Measurements from ENCODE around the gene SEMA5A. TPM values are rescaled to one million over a fixed set of nuclear protein-coding genes. Genes with fewer than 3 reads are reported as not detected.
"Not testable (repeated sequence)": the region's sequence is repeated elsewhere in the genome, so short reads cannot be mapped to it uniquely, and the experiment has no call there.

The SEMA5A gene
- total RNA-seq, 1 donor from 2014 or later, result 13.8 TPM

DNA sequence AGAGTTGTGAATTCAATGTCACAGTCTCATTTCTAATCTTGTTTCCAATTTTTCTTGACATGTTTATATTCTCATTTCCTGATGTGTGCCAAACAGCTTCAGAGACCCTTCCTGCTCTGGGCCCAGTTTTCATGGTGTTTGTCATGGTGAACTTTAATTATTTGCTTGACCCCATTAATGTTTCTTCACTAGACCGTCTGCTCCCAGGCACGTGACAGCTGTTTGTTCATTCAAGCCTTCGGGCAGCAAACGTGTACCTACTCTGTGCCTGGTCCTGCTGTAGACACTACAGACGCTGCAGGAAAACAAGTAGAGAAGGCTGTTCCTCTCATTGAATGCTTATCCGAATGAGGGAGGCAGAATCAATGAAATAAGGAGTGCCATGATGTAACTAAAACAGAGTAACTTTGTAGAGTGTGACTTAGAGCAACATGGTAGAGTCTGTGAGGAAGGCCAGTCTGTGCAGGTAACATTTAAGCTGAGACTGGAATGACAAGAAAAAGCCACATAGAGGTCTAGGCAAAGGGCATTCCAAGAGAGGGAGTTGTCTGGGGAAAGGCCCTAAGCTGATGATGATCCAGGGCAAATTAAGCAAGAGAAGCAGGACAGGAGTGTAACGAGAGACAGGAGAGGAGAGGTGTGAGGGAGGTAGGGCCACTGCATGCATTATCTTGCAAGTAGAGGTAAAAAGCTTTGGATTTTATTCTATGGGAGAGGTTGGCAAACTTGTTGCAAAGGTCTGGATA, 191.4 kb downstream of the SEMA5A start:
- Histone ChIP-seq H3K4me1 (ENCODE audit: insufficient read depth, low read length) (peaks cover 18% of the 10 kb centered on the region), H4K20me1 (ENCODE audit: insufficient read depth, low read length) (no peaks in the 10 kb centered on the region), H3K9ac (ENCODE audit: low read length) (no peak overlapping the region), H2AFZ (ENCODE audit: low read depth, low read length) (no peak overlapping the region), H3K36me3 (ENCODE audit: insufficient read depth, low read length) (no peaks in the 10 kb centered on the region), H3K27me3 (ENCODE audit: insufficient read depth, low read length) (no peaks in the 10 kb centered on the region), H3K4me2 (ENCODE audit: low read length) (no peak overlapping the region), H3K27ac (ENCODE audit: low read depth, low read length) (no peak overlapping the region), H3K79me2 (ENCODE audit: insufficient read depth, low read length) (no peaks in the 10 kb centered on the region), H3K4me3 (ENCODE audit: insufficient read depth, low read depth, low read length) (no peak overlapping the region), H3K9me3 (ENCODE audit: insufficient read depth, low read depth, low read length) (no peaks in the 10 kb centered on the region)
- H3K36me3 Mint-ChIP-seq (ENCODE audit: low read depth, unreplicated experiment), result no peaks in the 10 kb centered on the region
- H3K4me1 Mint-ChIP-seq (ENCODE audit: low read depth, unreplicated experiment), result peaks cover 54% of the 10 kb centered on the region
- no peak for TF ChIP-seq EZH2 (IDR thresholded peaks at IDR 0.05; ENCODE audit: insufficient read depth, low read length)
- TF ChIP-seq, protein P1, sequence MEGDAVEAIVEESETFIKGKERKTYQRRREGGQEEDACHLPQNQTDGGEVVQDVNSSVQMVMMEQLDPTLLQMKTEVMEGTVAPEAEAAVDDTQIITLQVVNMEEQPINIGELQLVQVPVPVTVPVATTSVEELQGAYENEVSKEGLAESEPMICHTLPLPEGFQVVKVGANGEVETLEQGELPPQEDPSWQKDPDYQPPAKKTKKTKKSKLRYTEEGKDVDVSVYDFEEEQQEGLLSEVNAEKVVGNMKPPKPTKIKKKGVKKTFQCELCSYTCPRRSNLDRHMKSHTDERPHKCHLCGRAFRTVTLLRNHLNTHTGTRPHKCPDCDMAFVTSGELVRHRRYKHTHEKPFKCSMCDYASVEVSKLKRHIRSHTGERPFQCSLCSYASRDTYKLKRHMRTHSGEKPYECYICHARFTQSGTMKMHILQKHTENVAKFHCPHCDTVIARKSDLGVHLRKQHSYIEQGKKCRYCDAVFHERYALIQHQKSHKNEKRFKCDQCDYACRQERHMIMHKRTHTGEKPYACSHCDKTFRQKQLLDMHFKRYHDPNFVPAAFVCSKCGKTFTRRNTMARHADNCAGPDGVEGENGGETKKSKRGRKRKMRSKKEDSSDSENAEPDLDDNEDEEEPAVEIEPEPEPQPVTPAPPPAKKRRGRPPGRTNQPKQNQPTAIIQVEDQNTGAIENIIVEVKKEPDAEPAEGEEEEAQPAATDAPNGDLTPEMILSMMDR (IDR thresholded peaks at IDR 0.05; ENCODE audit: insufficient read depth, low read depth, low read length), result no peak
- FAIRE-seq, result no peak
- no peak for DNase-seq (ENCODE audit: low read depth)
- no peak overlapping the region for H3K4me3 Mint-ChIP-seq (ENCODE audit: unreplicated experiment)
- no peak overlapping the region for H3K27ac Mint-ChIP-seq (ENCODE audit: unreplicated experiment)
- no peaks in the 10 kb centered on the region for H3K9me3 Mint-ChIP-seq (ENCODE audit: unreplicated experiment)
- peaks cover 3% of the 10 kb centered on the region for H3K27me3 Mint-ChIP-seq (ENCODE audit: low read depth, unreplicated experiment)

- H3K4me3 ChIP-seq (ENCODE audit: insufficient read depth, low read depth, low read length); DNase-seq (ENCODE audit: low read depth); H3K9me3 ChIP-seq (ENCODE audit: insufficient read depth, low read depth, low read length); H3K79me2 ChIP-seq (ENCODE audit: insufficient read depth, low read length); H3K4me3 Mint-ChIP-seq (ENCODE audit: unreplicated experiment); H3K27me3 ChIP-seq (ENCODE audit: insufficient read depth, low read length); H3K9me3 Mint-ChIP-seq (ENCODE audit: unreplicated experiment); H3K27ac ChIP-seq (ENCODE audit: low read depth, low read length); H3K27ac Mint-ChIP-seq (ENCODE audit: unreplicated experiment); H3K9ac ChIP-seq (ENCODE audit: low read length); H3K36me3 Mint-ChIP-seq (ENCODE audit: low read depth, unreplicated experiment); FAIRE-seq; H3K4me2 ChIP-seq (ENCODE audit: low read length); H4K20me1 ChIP-seq (ENCODE audit: insufficient read depth, low read length); H3K36me3 ChIP-seq (ENCODE audit: insufficient read depth, low read length); H3K27me3 Mint-ChIP-seq (ENCODE audit: low read depth, unreplicated experiment); H2AFZ ChIP-seq (ENCODE audit: low read depth, low read length): not testable (repeated sequence)
- peaks cover 15% of the 10 kb centered on the region for H3K4me1 ChIP-seq (ENCODE audit: insufficient read depth, low read length)
- peaks cover 49% of the 10 kb centered on the region for H3K4me1 Mint-ChIP-seq (ENCODE audit: low read depth, unreplicated experiment)
Observed at GRCh38 chr5:9353048-9353447, 192.8 kb downstream of the SEMA5A start.

- Mint-ChIP-seq H3K27me3 (ENCODE audit: low read depth, unreplicated experiment) (peaks cover 3% of the 10 kb centered on the region), H3K4me3 (ENCODE audit: unreplicated experiment) (no peak overlapping the region), H3K36me3 (ENCODE audit: low read depth, unreplicated experiment) (no peaks in the 10 kb centered on the region), H3K27ac (ENCODE audit: unreplicated experiment) (no peak overlapping the region), H3K4me1 (ENCODE audit: low read depth, unreplicated experiment) (peaks cover 45% of the 10 kb centered on the region), H3K9me3 (ENCODE audit: unreplicated experiment) (no peaks in the 10 kb centered on the region)
- H3K4me3 ChIP-seq (ENCODE audit: insufficient read depth, low read depth, low read length), result no peak overlapping the region
- no peak for DNase-seq (ENCODE audit: low read depth)
- no peaks in the 10 kb centered on the region for H3K9me3 ChIP-seq (ENCODE audit: insufficient read depth, low read depth, low read length)
- no peak overlapping the region for H3K4me2 ChIP-seq (ENCODE audit: low read length)
- no peak for FAIRE-seq
- no peaks in the 10 kb centered on the region for H4K20me1 ChIP-seq (ENCODE audit: insufficient read depth, low read length)
- TF ChIP-seq, protein P1 (IDR thresholded peaks at IDR 0.05; ENCODE audit: insufficient read depth, low read depth, low read length), result no peak
- no peak for TF ChIP-seq EZH2 (IDR thresholded peaks at IDR 0.05; ENCODE audit: insufficient read depth, low read length)
- H3K27ac ChIP-seq (ENCODE audit: low read depth, low read length), result no peak overlapping the region
- no peaks in the 10 kb centered on the region for H3K36me3 ChIP-seq (ENCODE audit: insufficient read depth, low read length)
- H3K9ac ChIP-seq (ENCODE audit: low read length), result no peak overlapping the region
- H3K4me1 ChIP-seq (ENCODE audit: insufficient read depth, low read length), result peaks cover 21% of the 10 kb centered on the region
- H3K27me3 ChIP-seq (ENCODE audit: insufficient read depth, low read length), result no peaks in the 10 kb centered on the region
- no peaks in the 10 kb centered on the region for H3K79me2 ChIP-seq (ENCODE audit: insufficient read depth, low read length)
- no peak overlapping the region for H2AFZ ChIP-seq (ENCODE audit: low read depth, low read length)
Observed at GRCh38 chr5:9351546-9351945, 194.3 kb downstream of the SEMA5A start.

All from astrocyte (in vitro differentiated cells and primary cell).